ENCODE results near the gene THUMPD1.
A peak's percentile ranks its signal among the peaks of the same experiment; 100 is the strongest.

THUMPD1 gene, protein sequence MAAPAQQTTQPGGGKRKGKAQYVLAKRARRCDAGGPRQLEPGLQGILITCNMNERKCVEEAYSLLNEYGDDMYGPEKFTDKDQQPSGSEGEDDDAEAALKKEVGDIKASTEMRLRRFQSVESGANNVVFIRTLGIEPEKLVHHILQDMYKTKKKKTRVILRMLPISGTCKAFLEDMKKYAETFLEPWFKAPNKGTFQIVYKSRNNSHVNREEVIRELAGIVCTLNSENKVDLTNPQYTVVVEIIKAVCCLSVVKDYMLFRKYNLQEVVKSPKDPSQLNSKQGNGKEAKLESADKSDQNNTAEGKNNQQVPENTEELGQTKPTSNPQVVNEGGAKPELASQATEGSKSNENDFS
- 159 to 194 (median 173) reads per million in 3 donors for total RNA-seq

DNA sequence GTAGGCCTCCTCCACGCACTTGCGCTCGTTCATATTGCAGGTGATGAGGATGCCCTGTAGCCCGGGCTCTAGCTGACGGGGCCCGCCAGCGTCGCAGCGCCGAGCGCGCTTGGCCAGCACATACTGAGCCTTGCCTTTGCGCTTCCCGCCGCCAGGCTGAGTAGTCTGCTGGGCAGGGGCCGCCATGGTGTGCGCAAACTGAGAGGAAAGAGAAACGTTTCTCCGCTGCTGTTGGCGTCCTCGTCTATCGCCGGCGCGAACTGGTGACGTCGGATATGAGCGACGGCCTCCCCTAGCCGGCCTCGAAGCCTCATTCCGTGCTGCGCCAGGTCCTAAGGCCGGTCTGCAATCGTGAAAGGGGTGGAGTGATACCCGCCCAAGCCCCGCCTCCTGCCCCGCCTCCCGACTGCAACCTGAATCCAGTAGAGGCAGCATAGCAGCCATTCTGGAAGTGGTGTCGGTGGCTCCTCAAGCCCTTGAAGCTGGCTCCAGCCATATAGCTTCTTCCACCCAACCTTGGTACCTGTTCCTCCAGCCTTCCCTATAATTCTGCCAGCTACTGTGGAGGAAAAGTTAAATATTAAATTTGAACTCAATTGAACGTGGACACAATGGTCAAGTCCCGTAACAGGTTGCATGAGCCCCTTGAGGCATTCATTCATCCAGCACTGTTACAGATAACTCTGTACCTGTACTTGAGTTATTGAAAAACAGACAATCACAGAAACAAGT is at the start of gene THUMPD1:
Gene THUMPD1 (minus strand): TSS at position 265 of the 732 bp plus-strand sequence. CDS start 79 bp downstream, at position 186.
- Histone ChIP-seq H3K4me3 (ENCODE audit: insufficient read depth, low read depth, low read length, poor library complexity, severe bottlenecking) (peak within 1 kb of the TSS; percentile 100), H3K9me3 (ENCODE audit: control insufficient read depth, low read length) (no peaks in the 10 kb centered on the region), H3K27ac (ENCODE audit: insufficient read depth, low read length, poor library complexity, severe bottlenecking) (peak within 1 kb of the TSS; percentile 98), H3K36me3 (ENCODE audit: control insufficient read depth, insufficient read depth, low read length) (peaks cover 18% of the 10 kb centered on the region), H3K4me1 (ENCODE audit: control insufficient read depth, insufficient read depth, low read length, poor library complexity, severe bottlenecking) (peaks cover 5% of the 10 kb centered on the region), H3K27me3 (replicated peaks; ENCODE audit: control insufficient read depth, insufficient read depth, low read length, poor library complexity, severe bottlenecking) (no peaks in the 10 kb centered on the region)
- DNase-seq, result peak; percentile 95 to 96 (median 95)

- H3K27ac ChIP-seq (ENCODE audit: insufficient read depth, low read length, poor library complexity, severe bottlenecking), result no peak overlapping the region
- DNase-seq, result no peak
- no peaks in the 10 kb centered on the region for H3K9me3 ChIP-seq (ENCODE audit: control insufficient read depth, low read length)
- H3K4me3 ChIP-seq (ENCODE audit: insufficient read depth, low read depth, low read length, poor library complexity, severe bottlenecking), result no peak overlapping the region
- H3K27me3 ChIP-seq (replicated peaks; ENCODE audit: control insufficient read depth, insufficient read depth, low read length, poor library complexity, severe bottlenecking), result no peaks in the 10 kb centered on the region
- no peaks in the 10 kb centered on the region for H3K36me3 ChIP-seq (ENCODE audit: control insufficient read depth, insufficient read depth, low read length)
- H3K4me1 ChIP-seq (ENCODE audit: control insufficient read depth, insufficient read depth, low read length, poor library complexity, severe bottlenecking), result no peaks in the 10 kb centered on the region
Measured at GRCh38 chr16:20789130-20789529, 47.5 kb upstream of the THUMPD1 start.

GRCh38 chr16:20784204-20784603 is 42.6 kb upstream of the THUMPD1 start:
- Histone ChIP-seq H3K27me3 (replicated peaks; ENCODE audit: control insufficient read depth, insufficient read depth, low read length, poor library complexity, severe bottlenecking) (no peaks in the 10 kb centered on the region), H3K4me3 (ENCODE audit: insufficient read depth, low read depth, low read length, poor library complexity, severe bottlenecking) (no peak overlapping the region), H3K4me1 (ENCODE audit: control insufficient read depth, insufficient read depth, low read length, poor library complexity, severe bottlenecking) (no peaks in the 10 kb centered on the region), H3K36me3 (ENCODE audit: control insufficient read depth, insufficient read depth, low read length) (no peaks in the 10 kb centered on the region), H3K27ac (ENCODE audit: insufficient read depth, low read length, poor library complexity, severe bottlenecking) (no peak overlapping the region), H3K9me3 (ENCODE audit: control insufficient read depth, low read length) (no peaks in the 10 kb centered on the region)
- DNase-seq, result no peak

- H3K27me3 ChIP-seq (replicated peaks; ENCODE audit: control insufficient read depth, insufficient read depth, low read length, poor library complexity, severe bottlenecking), result no peaks in the 10 kb centered on the region
- no peaks in the 10 kb centered on the region for H3K9me3 ChIP-seq (ENCODE audit: control insufficient read depth, low read length)
- no peaks in the 10 kb centered on the region for H3K4me1 ChIP-seq (ENCODE audit: control insufficient read depth, insufficient read depth, low read length, poor library complexity, severe bottlenecking)
- H3K36me3 ChIP-seq (ENCODE audit: control insufficient read depth, insufficient read depth, low read length), result no peaks in the 10 kb centered on the region
- no peak overlapping the region for H3K4me3 ChIP-seq (ENCODE audit: insufficient read depth, low read depth, low read length, poor library complexity, severe bottlenecking)
- H3K27ac ChIP-seq (ENCODE audit: insufficient read depth, low read length, poor library complexity, severe bottlenecking), result no peak overlapping the region
- DNase-seq, result no peak
Measured at GRCh38 chr16:20782470-20782869, 40.9 kb upstream of the THUMPD1 start.

DNA sequence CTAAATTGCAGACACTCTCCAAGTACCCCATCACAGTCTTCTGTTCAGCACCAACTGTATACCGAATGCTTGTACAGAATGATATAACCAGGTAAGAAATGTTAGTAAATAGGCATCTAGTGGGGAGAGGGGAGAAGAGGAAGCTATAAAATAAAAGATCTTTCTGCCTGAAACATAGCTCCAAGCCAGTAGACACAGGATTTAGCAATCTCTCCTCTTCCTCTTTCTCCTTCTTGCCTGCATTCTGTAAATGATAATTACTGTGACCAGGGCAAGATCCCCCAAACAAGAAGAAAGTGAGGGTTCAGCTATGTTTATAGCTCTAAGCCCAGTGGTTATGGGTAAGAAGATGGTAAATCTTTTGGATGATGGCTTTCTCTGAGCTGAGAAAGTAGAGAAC is 40.1 kb upstream of the THUMPD1 start:
- Histone ChIP-seq H3K27me3 (replicated peaks; ENCODE audit: control insufficient read depth, insufficient read depth, low read length, poor library complexity, severe bottlenecking) (no peaks in the 10 kb centered on the region), H3K27ac (ENCODE audit: insufficient read depth, low read length, poor library complexity, severe bottlenecking) (no peak overlapping the region), H3K36me3 (ENCODE audit: control insufficient read depth, insufficient read depth, low read length) (no peaks in the 10 kb centered on the region), H3K9me3 (ENCODE audit: control insufficient read depth, low read length) (no peaks in the 10 kb centered on the region), H3K4me3 (ENCODE audit: insufficient read depth, low read depth, low read length, poor library complexity, severe bottlenecking) (no peak overlapping the region), H3K4me1 (ENCODE audit: control insufficient read depth, insufficient read depth, low read length, poor library complexity, severe bottlenecking) (no peaks in the 10 kb centered on the region)
- no peak for DNase-seq

GRCh38 chr16:20774703-20775362 is 33.2 kb upstream of the THUMPD1 start:
- DNase-seq, result peak; percentile 2 to 21 (median 9)
- no peak overlapping the region for H3K4me3 ChIP-seq (ENCODE audit: insufficient read depth, low read depth, low read length, poor library complexity, severe bottlenecking)
- no peaks in the 10 kb centered on the region for H3K4me1 ChIP-seq (ENCODE audit: control insufficient read depth, insufficient read depth, low read length, poor library complexity, severe bottlenecking)
- no peaks in the 10 kb centered on the region for H3K9me3 ChIP-seq (ENCODE audit: control insufficient read depth, low read length)
- H3K27me3 ChIP-seq (replicated peaks; ENCODE audit: control insufficient read depth, insufficient read depth, low read length, poor library complexity, severe bottlenecking), result no peaks in the 10 kb centered on the region
- H3K36me3 ChIP-seq (ENCODE audit: control insufficient read depth, insufficient read depth, low read length), result no peaks in the 10 kb centered on the region
- H3K27ac ChIP-seq (ENCODE audit: insufficient read depth, low read length, poor library complexity, severe bottlenecking), result no peak overlapping the region

- Histone ChIP-seq H3K4me1 (ENCODE audit: control insufficient read depth, insufficient read depth, low read length, poor library complexity, severe bottlenecking) (no peaks in the 10 kb centered on the region), H3K27me3 (replicated peaks; ENCODE audit: control insufficient read depth, insufficient read depth, low read length, poor library complexity, severe bottlenecking) (no peaks in the 10 kb centered on the region), H3K4me3 (ENCODE audit: insufficient read depth, low read depth, low read length, poor library complexity, severe bottlenecking) (no peak overlapping the region), H3K36me3 (ENCODE audit: control insufficient read depth, insufficient read depth, low read length) (no peaks in the 10 kb centered on the region), H3K27ac (ENCODE audit: insufficient read depth, low read length, poor library complexity, severe bottlenecking) (no peak overlapping the region), H3K9me3 (ENCODE audit: control insufficient read depth, low read length) (no peaks in the 10 kb centered on the region)
- no peak for DNase-seq
Measured at GRCh38 chr16:20773679-20774078, 32.1 kb upstream of the THUMPD1 start.

- H3K36me3 ChIP-seq (ENCODE audit: control insufficient read depth, insufficient read depth, low read length), result no peaks in the 10 kb centered on the region
- H3K9me3 ChIP-seq (ENCODE audit: control insufficient read depth, low read length), result no peaks in the 10 kb centered on the region
- no peak overlapping the region for H3K27ac ChIP-seq (ENCODE audit: insufficient read depth, low read length, poor library complexity, severe bottlenecking)
- H3K4me1 ChIP-seq (ENCODE audit: control insufficient read depth, insufficient read depth, low read length, poor library complexity, severe bottlenecking), result no peaks in the 10 kb centered on the region
- H3K27me3 ChIP-seq (replicated peaks; ENCODE audit: control insufficient read depth, insufficient read depth, low read length, poor library complexity, severe bottlenecking), result no peaks in the 10 kb centered on the region
- H3K4me3 ChIP-seq (ENCODE audit: insufficient read depth, low read depth, low read length, poor library complexity, severe bottlenecking), result no peak overlapping the region
- DNase-seq, result no peak
Measured at GRCh38 chr16:20768818-20769217, 27.2 kb upstream of the THUMPD1 start.

DNA sequence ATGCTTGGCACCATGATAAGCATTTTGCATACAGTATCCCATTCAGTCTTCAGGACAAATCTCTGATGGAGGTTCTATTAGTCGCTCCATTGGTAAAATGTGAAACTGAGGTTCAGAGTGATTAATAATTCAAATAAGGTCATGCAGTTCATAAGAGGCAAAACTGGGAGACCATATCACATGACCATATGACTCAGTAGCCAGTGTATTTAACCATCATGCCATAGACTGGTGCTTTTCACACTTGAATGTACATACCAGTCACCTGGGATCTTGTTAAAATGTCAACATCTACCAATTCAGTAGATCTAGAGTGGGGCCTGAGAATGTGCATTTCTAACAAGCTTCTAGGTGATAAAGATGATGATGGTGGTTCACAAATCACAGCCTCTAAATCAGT is 26.5 kb upstream of the THUMPD1 start:
- no peak overlapping the region for H3K27ac ChIP-seq (ENCODE audit: insufficient read depth, low read length, poor library complexity, severe bottlenecking)
- H3K4me1 ChIP-seq (ENCODE audit: control insufficient read depth, insufficient read depth, low read length, poor library complexity, severe bottlenecking), result no peaks in the 10 kb centered on the region
- no peak overlapping the region for H3K4me3 ChIP-seq (ENCODE audit: insufficient read depth, low read depth, low read length, poor library complexity, severe bottlenecking)
- no peaks in the 10 kb centered on the region for H3K9me3 ChIP-seq (ENCODE audit: control insufficient read depth, low read length)
- no peak for DNase-seq
- H3K27me3 ChIP-seq (replicated peaks; ENCODE audit: control insufficient read depth, insufficient read depth, low read length, poor library complexity, severe bottlenecking), result no peaks in the 10 kb centered on the region
- H3K36me3 ChIP-seq (ENCODE audit: control insufficient read depth, insufficient read depth, low read length), result no peaks in the 10 kb centered on the region

- H3K27ac ChIP-seq (ENCODE audit: insufficient read depth, low read length, poor library complexity, severe bottlenecking), result no peak overlapping the region
- no peak for DNase-seq
- H3K9me3 ChIP-seq (ENCODE audit: control insufficient read depth, low read length), result no peaks in the 10 kb centered on the region
- H3K36me3 ChIP-seq (ENCODE audit: control insufficient read depth, insufficient read depth, low read length), result no peaks in the 10 kb centered on the region
- no peaks in the 10 kb centered on the region for H3K27me3 ChIP-seq (replicated peaks; ENCODE audit: control insufficient read depth, insufficient read depth, low read length, poor library complexity, severe bottlenecking)
- no peak overlapping the region for H3K4me3 ChIP-seq (ENCODE audit: insufficient read depth, low read depth, low read length, poor library complexity, severe bottlenecking)
- H3K4me1 ChIP-seq (ENCODE audit: control insufficient read depth, insufficient read depth, low read length, poor library complexity, severe bottlenecking), result no peaks in the 10 kb centered on the region
Measured at GRCh38 chr16:20767577-20767976, 26.0 kb upstream of the THUMPD1 start.

Data from effector memory CD4-positive, alpha-beta T cell (primary cell).